ENCODE results near the gene IFIT1. TPM values are rescaled to one million over a fixed set of nuclear protein-coding genes. Genes with fewer than 3 reads are reported as not detected.
"Not testable (repeated sequence)": the region's sequence is repeated elsewhere in the genome, so short reads cannot be mapped to it uniquely, and the experiment has no call there.

Gene IFIT1
- total RNA-seq, 1 donor, result 70.8 TPM

GRCh38 chr10:89389254-89389653, 3.2 kb upstream of the IFIT1 start:
- peak; percentile 45 for TF ChIP-seq CTCF (IDR thresholded peaks at IDR 0.05; ENCODE audit: insufficient read depth, low read depth, low read length)
- DNase-seq (ENCODE audit: low read depth), result peak; percentile 42

GRCh38 chr10:89390476-89391225, 1.8 kb upstream of the IFIT1 start:
- no peak overlapping the region for H3K4me3 ChIP-seq (ENCODE audit: low read depth, low read length)
- no peak for TF ChIP-seq CTCF (IDR thresholded peaks at IDR 0.05; ENCODE audit: insufficient read depth, low read depth, low read length)
- no peak for DNase-seq (ENCODE audit: low read depth)

More at GRCh38 chr10:89389254-89389653, 3.2 kb upstream of the IFIT1 start:
- no peak overlapping the region for H3K4me3 ChIP-seq (ENCODE audit: low read depth, low read length)

- DNase-seq (ENCODE audit: low read depth); H3K4me3 ChIP-seq (ENCODE audit: low read depth, low read length): not testable (repeated sequence)
Measured at GRCh38 chr10:89391226-89391576, 1.2 kb upstream of the IFIT1 start.

GRCh38 chr10:89392974-89393373, 551 bp downstream of the IFIT1 start:
- DNase-seq (ENCODE audit: low read depth), result peak; percentile 100
- H3K4me3 ChIP-seq (ENCODE audit: low read depth, low read length), result peak overlapping the region; percentile 68
- TF ChIP-seq CTCF (IDR thresholded peaks at IDR 0.05; ENCODE audit: insufficient read depth, low read depth, low read length), result no peak

- no peak for DNase-seq (ENCODE audit: low read depth)
- no peak for TF ChIP-seq CTCF (IDR thresholded peaks at IDR 0.05; ENCODE audit: insufficient read depth, low read depth, low read length)
- peak overlapping the region; percentile 68 for H3K4me3 ChIP-seq (ENCODE audit: low read depth, low read length)
Measured at GRCh38 chr10:89393898-89394297, 1.5 kb downstream of the IFIT1 start.

GRCh38 chr10:89395141-89395540, 2.7 kb downstream of the IFIT1 start:
- no peak for DNase-seq (ENCODE audit: low read depth)
- H3K4me3 ChIP-seq (ENCODE audit: low read depth, low read length), result no peak overlapping the region
- no peak for TF ChIP-seq CTCF (IDR thresholded peaks at IDR 0.05; ENCODE audit: insufficient read depth, low read depth, low read length)

- peak; percentile 86 for DNase-seq (ENCODE audit: low read depth)
Measured at GRCh38 chr10:89398003-89398749, 5.8 kb downstream of the IFIT1 start.

More at GRCh38 chr10:89398003-89398749, 5.8 kb downstream of the IFIT1 start:
- H3K4me3 ChIP-seq (ENCODE audit: low read depth, low read length), result no peak overlapping the region
- no peak for TF ChIP-seq CTCF (IDR thresholded peaks at IDR 0.05; ENCODE audit: insufficient read depth, low read depth, low read length)
